Esophagus muscularis mucosa (tissue), 4 donors: ENCODE data around the gene AFTPH. TPM values are rescaled to one million over a fixed set of nuclear protein-coding genes. Genes with fewer than 3 reads are reported as not detected.

Experiments used
- DNase-seq: peaks from one replicate; pipeline ENCODE4 v3.0.0-alpha.2; 2017; ENCODE audit errors: extremely low spot score
- H3K27ac ChIP-seq, 4 donors: fragments of 200-600 bp; sonication (generic); replicated peaks in 1 of 4; 1 replicate in 3 of 4; 2 replicates in 1 of 4; pipeline ENCODE4 v1.5.1; 2016 to 2019; ENCODE audit warnings: mild to moderate bottlenecking in 1 of 4
- H3K27me3 ChIP-seq, 4 donors: fragments of 200-600 bp; sonication (generic); one replicate each; pipeline versions ENCODE4 v1.5.1 to v1.6.0; 2016 to 2019
- H3K36me3 ChIP-seq, 4 donors: fragments of 200-600 bp; sonication (generic); one replicate each; pipeline ENCODE4 v1.5.1; 2016 to 2019
- H3K4me1 ChIP-seq, 4 donors: fragments of 200-600 bp; sonication (generic); one replicate each; pipeline ENCODE4 v1.5.1; 2016 to 2019
- H3K4me3 ChIP-seq, 4 donors: fragments of 200-600 bp; sonication (generic); 1 replicate in 2 of 4; 2 replicates in 2 of 4; pipeline ENCODE4 v1.5.1; 2016 to 2019; ENCODE audit warnings: mild to moderate bottlenecking in 4 of 4, moderate library complexity in 1 of 4
- H3K9me3 ChIP-seq, 4 donors: fragments of 200-600 bp; sonication (generic); 1 replicate in 3 of 4; 2 replicates in 1 of 4; pipeline ENCODE4 v1.5.1; 2016 to 2019
- CTCF ChIP-seq, 3 experiments: fragments of 200-600 bp in 2 of 3; fragments of 450-650 bp in 1 of 3; sonication (generic) in 2 of 3; IDR thresholded peaks; one replicate each; pipeline ENCODE4 v1.5.1; 2017 to 2019; ENCODE audit warnings: antibody characterized with exemption in 3 of 3, mild to moderate bottlenecking in 2 of 3, moderate library complexity in 1 of 3
- EP300 ChIP-seq: sonication (generic); formaldehyde crosslinking; IDR thresholded peaks from one replicate; pipeline ENCODE4 v1.6.1; 2017; ENCODE audit warnings: antibody characterized with exemption
- POLR2A ChIP-seq: fragments of 450-650 bp; IDR thresholded peaks from one replicate; pipeline ENCODE4 v1.6.1; 2017; ENCODE audit warnings: antibody characterized with exemption, moderate library complexity, mild to moderate bottlenecking, low read depth
- POLR2AphosphoS5 ChIP-seq, 2 donors: sonication (generic); formaldehyde crosslinking; IDR thresholded peaks; one replicate each; pipeline ENCODE4 v1.6.1; 2017; ENCODE audit warnings: antibody characterized with exemption in 2 of 2
- WGBS: methylation state at CpG from one replicate; pipeline ENCODE4 v1.1.5; 2018; 5-methylcytosine and 5-hydroxymethylcytosine counted together
- intact Hi-C: fragments of 100-400 bp; cut with DNase I; formaldehyde crosslinking; loops from one replicate; pipeline ENCODE4 v1.15.1; 2023
- total RNA-seq, 4 donors: library from RNA; depleted of rRNA; stranded (reverse); fragments of >200 nt; gene quantifications; one replicate each; pipeline versions ENCODE4 v1.1.0 to v1.2.1, GENCODE V29; 2016

AFTPH gene
- total RNA-seq, 4 donors from 2014 or later, result 27.5 to 36.1 (median 35.7) TPM

- intact Hi-C loops, result no loop called here
- DNase-seq, result no peak
- no peaks in the 10 kb centered on the region for H3K9me3 ChIP-seq
- no peaks in the 10 kb centered on the region for H3K27me3 ChIP-seq
- peaks cover 0 to 10% (median 0%) of the 10 kb centered on the region in 4 donors for H3K4me1 ChIP-seq
- H3K27ac ChIP-seq, result no peak overlapping the region
- WGBS, result 84% methylated on average over 25 of the region's 27 CpGs
- TF ChIP-seq CTCF (IDR thresholded peaks at IDR 0.05) (no peak), POLR2AphosphoS5 (IDR thresholded peaks at IDR 0.05) (no peak), EP300 (no peak), POLR2A (no peak)
- H3K36me3 ChIP-seq, result peaks cover 0 to 14% (median 9%) of the 10 kb centered on the region in 4 donors
- H3K4me3 ChIP-seq, result no peak overlapping the region
Measured at GRCh38 chr2:64626963-64627760, 103.0 kb downstream of the AFTPH start.

DNA sequence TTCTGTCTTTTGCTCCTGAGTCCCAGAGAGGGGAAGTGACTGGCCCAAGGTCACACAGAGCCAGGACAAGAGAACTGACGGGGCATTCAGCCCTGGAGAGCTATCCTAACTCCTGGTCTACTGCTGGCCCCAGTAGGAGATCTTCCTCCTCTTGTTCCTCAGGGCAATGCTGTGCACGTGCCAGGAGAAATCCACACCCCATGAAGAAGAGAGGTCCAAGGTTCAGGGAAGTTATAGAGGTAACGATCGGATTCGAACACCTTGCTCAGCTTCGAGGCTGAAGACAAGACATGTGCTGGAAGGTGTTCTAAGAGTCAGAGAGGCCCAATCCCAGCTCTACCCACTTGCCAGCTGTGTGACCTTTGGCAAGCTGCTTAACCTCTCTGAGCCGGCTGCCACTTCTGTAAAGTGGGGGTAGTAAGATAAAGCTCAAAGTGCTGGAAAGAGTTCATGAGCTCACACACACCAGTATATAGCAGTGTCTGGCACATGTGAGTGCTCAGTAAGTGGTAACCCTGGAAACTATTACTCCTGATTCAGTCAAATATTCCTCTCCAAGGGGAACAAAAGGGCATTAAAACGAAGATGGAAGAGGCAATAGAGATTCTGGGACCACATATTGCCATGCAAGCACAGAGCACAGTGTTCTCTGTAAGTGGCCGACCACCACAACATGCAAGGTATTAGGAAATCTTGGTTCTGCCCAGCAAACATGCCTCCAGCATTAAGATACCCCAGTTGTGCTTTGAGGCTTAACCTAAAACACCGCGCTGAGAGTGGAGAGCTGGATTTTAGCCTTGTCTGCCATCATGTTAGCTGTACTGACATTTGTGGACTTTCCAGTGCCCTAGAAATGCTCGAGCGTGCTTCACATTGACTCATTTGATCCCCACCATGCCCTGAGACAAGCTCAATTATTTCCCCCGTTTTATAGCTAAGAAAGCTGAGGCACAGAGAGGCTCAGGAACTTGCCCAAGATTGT, 104.0 kb downstream of the AFTPH start:
- no peak overlapping the region for H3K27ac ChIP-seq
- H3K9me3 ChIP-seq, result no peaks in the 10 kb centered on the region
- H3K27me3 ChIP-seq, result no peaks in the 10 kb centered on the region
- H3K4me3 ChIP-seq, result no peak overlapping the region
- DNase-seq, result no peak
- intact Hi-C loops, result no loop called here
- peaks cover 0 to 20% (median 10%) of the 10 kb centered on the region in 4 donors for H3K36me3 ChIP-seq
- WGBS, result 96% methylated on average over 10 of the region's 14 CpGs
- TF ChIP-seq EP300, result no peak
- TF ChIP-seq POLR2AphosphoS5 (IDR thresholded peaks at IDR 0.05), result no peak
- no peak for TF ChIP-seq POLR2A
- peaks cover under 1 to 19% (median 7%) of the 10 kb centered on the region in 4 donors for H3K4me1 ChIP-seq

- intact Hi-C loops, result no loop called here
- Histone ChIP-seq H3K9me3 (no peaks in the 10 kb centered on the region), H3K36me3 (peaks cover 0 to 30% (median 12%) of the 10 kb centered on the region in 4 donors), H3K4me1 (peaks cover 4 to 26% (median 12%) of the 10 kb centered on the region in 4 donors), H3K4me3 (no peak overlapping the region), H3K27ac (no peak overlapping the region), H3K27me3 (no peaks in the 10 kb centered on the region)
- 86% methylated on average over 10 of the region's 10 CpGs for WGBS
- TF ChIP-seq EP300, result no peak
- TF ChIP-seq CTCF (IDR thresholded peaks at IDR 0.05), result no peak
- TF ChIP-seq POLR2A, result no peak
- TF ChIP-seq POLR2AphosphoS5 (IDR thresholded peaks at IDR 0.05), result no peak
- DNase-seq, result no peak
Measured at GRCh38 chr2:64629329-64629781, 105.2 kb downstream of the AFTPH start.

GRCh38 chr2:64629875-64630274, 105.7 kb downstream of the AFTPH start:
- Histone ChIP-seq H3K27ac (no peak overlapping the region), H3K36me3 (peaks cover 0 to 35% (median 17%) of the 10 kb centered on the region in 4 donors), H3K4me1 (peaks cover 4 to 26% (median 14%) of the 10 kb centered on the region in 4 donors), H3K27me3 (no peaks in the 10 kb centered on the region), H3K4me3 (no peak overlapping the region), H3K9me3 (no peaks in the 10 kb centered on the region)
- intact Hi-C loops, result no loop called here
- no peak for TF ChIP-seq POLR2AphosphoS5 (IDR thresholded peaks at IDR 0.05)
- no peak for TF ChIP-seq POLR2A
- TF ChIP-seq CTCF (IDR thresholded peaks at IDR 0.05), result no peak
- no peak for TF ChIP-seq EP300
- no peak for DNase-seq
- WGBS, result 94% methylated on average over 7 of the region's 7 CpGs
